ENCODE measurements around the gene BLACAT1.

DNA sequence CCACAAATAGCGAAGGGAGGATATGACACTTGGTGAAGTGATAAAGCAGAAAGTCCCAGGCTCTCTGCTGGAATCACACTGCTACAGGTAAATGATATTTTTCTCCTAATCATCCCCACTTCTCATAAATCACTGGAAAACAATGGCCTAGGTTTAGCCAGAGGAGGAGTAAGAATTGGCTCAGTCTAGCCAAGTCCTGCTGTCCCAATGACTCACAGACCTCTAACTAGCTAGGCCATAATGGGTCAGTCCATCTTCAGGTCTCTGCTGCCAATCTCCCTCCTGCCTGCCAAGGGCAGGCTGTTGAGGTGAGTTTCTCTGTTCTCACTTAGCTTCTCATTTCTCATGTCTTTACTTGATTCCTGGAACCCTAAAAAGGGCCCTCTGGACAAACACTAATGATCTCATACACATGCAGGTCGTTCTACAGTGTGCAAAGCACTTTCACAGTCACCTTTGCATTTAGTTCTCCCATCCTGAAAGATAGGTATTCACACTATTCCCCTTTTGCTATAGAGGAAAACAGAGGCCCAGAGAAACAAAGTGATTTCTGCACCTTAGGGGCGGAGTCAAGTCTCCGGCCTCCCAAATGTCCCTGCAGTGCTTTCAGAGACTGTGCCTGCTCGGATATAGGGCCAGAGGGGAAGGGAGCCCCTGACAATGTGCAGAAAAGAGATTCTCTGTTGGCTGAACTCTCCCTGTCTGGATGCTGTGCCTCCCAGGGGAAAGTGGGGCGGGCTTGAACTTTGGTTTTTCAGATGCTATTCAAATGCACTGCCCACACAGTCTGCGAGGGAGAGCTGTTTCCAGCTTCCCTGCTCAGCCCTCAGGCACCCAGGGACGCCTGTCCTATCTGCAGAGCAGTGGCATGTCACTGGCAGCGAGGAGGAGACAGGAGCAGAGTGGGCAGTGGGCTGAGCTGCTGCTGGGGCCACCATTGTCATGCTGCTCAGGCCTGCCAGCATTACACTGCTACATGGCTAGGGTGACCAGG lies 44.7 kb upstream of the BLACAT1 start:
- TF ChIP-seq GABPA (IDR thresholded peaks at IDR 0.05; ENCODE audit: low read depth, low read length) (no peak), GABPA (CRISPR knock-in tag; IDR thresholded peaks at IDR 0.05; ENCODE audit: low read depth) (no peak), ZFX (CRISPR knock-in tag; IDR thresholded peaks at IDR 0.05; ENCODE audit: low read depth) (no peak), HNRNPUL1 (IDR thresholded peaks at IDR 0.05; ENCODE audit: low read depth, low read length) (no peak), GTF2F1 (IDR thresholded peaks at IDR 0.05; ENCODE audit: low read length) (no peak), RAD21 (CRISPR knock-in tag; IDR thresholded peaks at IDR 0.05) (no peak; the same call in 1 of the 2 replicates), SMAD3 (CRISPR knock-in tag; IDR thresholded peaks at IDR 0.05) (no peak), EZH2 (conservative IDR thresholded peaks at IDR 0.05; ENCODE audit: low read depth, low read length) (no peak)
- TF ChIP-seq, protein P1, sequence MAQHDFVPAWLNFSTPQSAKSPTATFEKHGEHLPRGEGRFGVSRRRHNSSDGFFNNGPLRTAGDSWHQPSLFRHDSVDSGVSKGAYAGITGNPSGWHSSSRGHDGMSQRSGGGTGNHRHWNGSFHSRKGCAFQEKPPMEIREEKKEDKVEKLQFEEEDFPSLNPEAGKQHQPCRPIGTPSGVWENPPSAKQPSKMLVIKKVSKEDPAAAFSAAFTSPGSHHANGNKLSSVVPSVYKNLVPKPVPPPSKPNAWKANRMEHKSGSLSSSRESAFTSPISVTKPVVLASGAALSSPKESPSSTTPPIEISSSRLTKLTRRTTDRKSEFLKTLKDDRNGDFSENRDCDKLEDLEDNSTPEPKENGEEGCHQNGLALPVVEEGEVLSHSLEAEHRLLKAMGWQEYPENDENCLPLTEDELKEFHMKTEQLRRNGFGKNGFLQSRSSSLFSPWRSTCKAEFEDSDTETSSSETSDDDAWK (CRISPR knock-in tag; IDR thresholded peaks at IDR 0.05), result no peak
- TF ChIP-seq, protein P2, sequence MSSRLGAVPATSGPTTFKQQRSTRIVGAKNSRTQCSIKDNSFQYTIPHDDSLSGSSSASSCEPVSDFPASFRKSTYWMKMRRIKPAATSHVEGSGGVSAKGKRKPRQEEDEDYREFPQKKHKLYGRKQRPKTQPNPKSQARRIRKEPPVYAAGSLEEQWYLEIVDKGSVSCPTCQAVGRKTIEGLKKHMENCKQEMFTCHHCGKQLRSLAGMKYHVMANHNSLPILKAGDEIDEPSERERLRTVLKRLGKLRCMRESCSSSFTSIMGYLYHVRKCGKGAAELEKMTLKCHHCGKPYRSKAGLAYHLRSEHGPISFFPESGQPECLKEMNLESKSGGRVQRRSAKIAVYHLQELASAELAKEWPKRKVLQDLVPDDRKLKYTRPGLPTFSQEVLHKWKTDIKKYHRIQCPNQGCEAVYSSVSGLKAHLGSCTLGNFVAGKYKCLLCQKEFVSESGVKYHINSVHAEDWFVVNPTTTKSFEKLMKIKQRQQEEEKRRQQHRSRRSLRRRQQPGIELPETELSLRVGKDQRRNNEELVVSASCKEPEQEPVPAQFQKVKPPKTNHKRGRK (CRISPR knock-in tag; IDR thresholded peaks at IDR 0.05), result no peak
- TF ChIP-seq, protein P3, sequence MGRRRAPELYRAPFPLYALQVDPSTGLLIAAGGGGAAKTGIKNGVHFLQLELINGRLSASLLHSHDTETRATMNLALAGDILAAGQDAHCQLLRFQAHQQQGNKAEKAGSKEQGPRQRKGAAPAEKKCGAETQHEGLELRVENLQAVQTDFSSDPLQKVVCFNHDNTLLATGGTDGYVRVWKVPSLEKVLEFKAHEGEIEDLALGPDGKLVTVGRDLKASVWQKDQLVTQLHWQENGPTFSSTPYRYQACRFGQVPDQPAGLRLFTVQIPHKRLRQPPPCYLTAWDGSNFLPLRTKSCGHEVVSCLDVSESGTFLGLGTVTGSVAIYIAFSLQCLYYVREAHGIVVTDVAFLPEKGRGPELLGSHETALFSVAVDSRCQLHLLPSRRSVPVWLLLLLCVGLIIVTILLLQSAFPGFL (CRISPR knock-in tag; IDR thresholded peaks at IDR 0.05), result no peak

All from HepG2 (cell line).